HFFc6 (cell line): ENCODE measurements around the gene KDM2A. TPM values are rescaled to one million over a fixed set of nuclear protein-coding genes. Genes with fewer than 3 reads are reported as not detected.
A peak's percentile ranks its signal among the peaks of the same experiment; 100 is the strongest.

Experiments used
- DNase-seq: peaks from one replicate; pipeline ENCODE4 v3.0.0-alpha.2; 2018
- H3K27ac Mint-ChIP-seq: 2 replicates; pipeline ENCODE4 v1.8.0; 2020; ENCODE audit warnings: mild to moderate bottlenecking, mixed read lengths
- H3K27me3 Mint-ChIP-seq: 2 replicates; pipeline ENCODE4 v1.8.0; 2021; ENCODE audit warnings: mild to moderate bottlenecking, moderate library complexity, mixed read lengths; ENCODE audit not compliant: insufficient read depth
- H3K36me3 Mint-ChIP-seq: 2 replicates; pipeline ENCODE4 v1.8.0; 2021; ENCODE audit warnings: low read depth, mixed read lengths
- H3K4me1 Mint-ChIP-seq: 2 replicates; pipeline ENCODE4 v1.8.0; 2020; ENCODE audit warnings: low read depth, mixed read lengths
- H3K4me3 Mint-ChIP-seq: 2 replicates; pipeline ENCODE4 v1.8.0; 2020; ENCODE audit warnings: mild to moderate bottlenecking, moderate library complexity, mixed read lengths
- H3K9me3 Mint-ChIP-seq: 2 replicates; pipeline ENCODE4 v1.8.0; 2020; ENCODE audit warnings: mild to moderate bottlenecking, mixed read lengths
- total RNA-seq, 6 experiments: library from RNA; stranded (reverse); fragmentation: NEBNext Ultra II Directional; extraction: Animal tissue kit (Norgen Biotek cat#: 25700); gene quantifications; 2 replicates in 1 of 6; 3 replicates in 5 of 6; pipeline ENCODE4 v1.2.3, GENCODE V29; 2021
- TF ChIP-seq, protein P1 (sequence below): fragments of 200-600 bp; sonication (generic); IDR thresholded peaks from 2 replicates; pipeline ENCODE4 v1.5.0; 2021; ENCODE audit warnings: antibody characterized with exemption, mild to moderate bottlenecking

Gene KDM2A
- total RNA-seq, 6 experiments from 2014 or later: 46.1 to 55.0 (median 49.7) TPM

DNA sequence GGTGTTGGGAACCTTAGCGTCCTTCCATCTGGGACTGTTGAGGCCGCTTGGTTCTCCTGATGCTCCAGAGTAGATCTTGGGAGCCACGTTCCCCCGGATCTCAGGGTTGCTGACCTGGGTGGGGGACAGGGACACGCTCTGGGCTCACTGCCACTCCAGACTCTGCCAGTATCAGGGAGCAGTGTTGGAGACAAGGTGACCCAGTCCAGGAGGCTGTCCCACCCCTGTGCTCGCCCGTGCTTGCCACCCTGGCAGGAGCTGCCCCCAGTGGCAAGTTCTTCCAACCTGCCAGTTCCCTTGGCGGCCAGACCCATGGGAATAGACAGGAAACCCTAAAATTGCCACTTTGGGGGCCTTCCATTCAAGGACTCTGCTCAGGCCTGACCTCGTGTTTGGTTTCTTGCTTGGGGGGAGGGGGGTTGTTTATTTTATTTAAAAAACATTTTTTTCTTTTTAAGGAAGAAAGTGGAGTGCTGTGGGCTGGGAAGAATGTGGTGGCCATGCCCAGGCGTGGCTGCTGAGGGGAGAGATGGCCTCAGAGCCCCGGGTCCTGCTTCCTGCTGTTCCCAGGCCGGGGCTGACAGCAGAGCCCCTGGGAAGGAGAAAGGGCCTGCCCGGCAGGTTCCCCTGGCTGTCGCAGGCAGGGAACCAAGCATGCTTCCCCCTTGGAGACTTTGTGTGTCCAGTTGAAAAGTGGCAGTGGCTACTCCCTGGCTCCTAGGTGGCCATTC is 154.4 kb downstream of the KDM2A start:
- TF ChIP-seq, protein P1, sequence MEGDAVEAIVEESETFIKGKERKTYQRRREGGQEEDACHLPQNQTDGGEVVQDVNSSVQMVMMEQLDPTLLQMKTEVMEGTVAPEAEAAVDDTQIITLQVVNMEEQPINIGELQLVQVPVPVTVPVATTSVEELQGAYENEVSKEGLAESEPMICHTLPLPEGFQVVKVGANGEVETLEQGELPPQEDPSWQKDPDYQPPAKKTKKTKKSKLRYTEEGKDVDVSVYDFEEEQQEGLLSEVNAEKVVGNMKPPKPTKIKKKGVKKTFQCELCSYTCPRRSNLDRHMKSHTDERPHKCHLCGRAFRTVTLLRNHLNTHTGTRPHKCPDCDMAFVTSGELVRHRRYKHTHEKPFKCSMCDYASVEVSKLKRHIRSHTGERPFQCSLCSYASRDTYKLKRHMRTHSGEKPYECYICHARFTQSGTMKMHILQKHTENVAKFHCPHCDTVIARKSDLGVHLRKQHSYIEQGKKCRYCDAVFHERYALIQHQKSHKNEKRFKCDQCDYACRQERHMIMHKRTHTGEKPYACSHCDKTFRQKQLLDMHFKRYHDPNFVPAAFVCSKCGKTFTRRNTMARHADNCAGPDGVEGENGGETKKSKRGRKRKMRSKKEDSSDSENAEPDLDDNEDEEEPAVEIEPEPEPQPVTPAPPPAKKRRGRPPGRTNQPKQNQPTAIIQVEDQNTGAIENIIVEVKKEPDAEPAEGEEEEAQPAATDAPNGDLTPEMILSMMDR: peak; percentile 8; the same call in 1 of the 2 replicates
- H3K36me3 Mint-ChIP-seq: no peaks in the 10 kb centered on the region; the same call in 1 of the 2 replicates
- H3K4me1 Mint-ChIP-seq: peaks cover 32% of the 10 kb centered on the region
- no peaks in the 10 kb centered on the region for H3K9me3 Mint-ChIP-seq
- H3K27ac Mint-ChIP-seq: no peak overlapping the region
- H3K27me3 Mint-ChIP-seq: no peaks in the 10 kb centered on the region; the same call in 1 of the 2 replicates
- DNase-seq: no peak
- no peak overlapping the region for H3K4me3 Mint-ChIP-seq

DNA sequence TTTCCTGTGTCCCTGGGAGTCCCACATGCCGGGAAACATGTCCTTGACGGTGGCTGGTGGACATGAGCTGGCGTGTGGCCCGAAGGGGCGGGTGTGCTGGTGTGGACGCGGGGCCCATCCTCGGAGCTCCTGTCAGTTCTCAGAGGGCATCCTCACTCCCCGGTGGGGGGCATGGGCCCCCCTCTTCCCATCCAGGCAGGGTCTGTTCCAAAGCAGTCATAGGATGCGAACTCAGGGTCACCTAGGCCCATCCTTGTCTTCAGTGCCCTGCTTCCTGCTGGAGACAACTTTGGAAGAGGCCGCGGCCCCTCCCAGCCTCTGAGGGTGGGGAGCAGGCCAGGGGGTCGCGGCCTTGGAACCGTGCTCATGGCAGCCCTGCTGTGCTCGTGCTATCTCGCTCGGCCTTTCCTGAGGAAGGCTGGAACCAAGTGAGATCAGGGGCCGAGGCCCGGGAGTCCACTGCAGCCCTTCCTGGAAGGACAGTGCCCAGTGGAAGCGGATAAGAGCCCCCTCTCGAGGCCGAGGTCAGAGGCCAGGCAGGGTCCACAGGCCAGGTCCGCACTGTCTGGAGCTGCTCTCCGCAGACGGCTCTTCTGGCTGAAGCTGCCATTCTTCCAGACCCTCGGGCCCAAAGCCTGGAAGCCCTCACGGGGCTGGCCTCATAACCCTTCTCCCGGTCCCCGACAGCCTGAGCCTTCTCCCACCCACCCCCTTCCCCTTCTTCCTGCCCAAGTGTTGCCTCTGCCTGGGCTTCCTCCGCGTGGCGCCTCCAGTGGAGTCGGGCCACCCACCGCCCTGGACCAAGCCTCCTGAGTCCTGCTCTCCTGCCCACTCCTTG is 155.9 kb downstream of the KDM2A start:
- Mint-ChIP-seq H3K4me1 (peaks cover 26% of the 10 kb centered on the region), H3K27ac (no peak overlapping the region)

DNA sequence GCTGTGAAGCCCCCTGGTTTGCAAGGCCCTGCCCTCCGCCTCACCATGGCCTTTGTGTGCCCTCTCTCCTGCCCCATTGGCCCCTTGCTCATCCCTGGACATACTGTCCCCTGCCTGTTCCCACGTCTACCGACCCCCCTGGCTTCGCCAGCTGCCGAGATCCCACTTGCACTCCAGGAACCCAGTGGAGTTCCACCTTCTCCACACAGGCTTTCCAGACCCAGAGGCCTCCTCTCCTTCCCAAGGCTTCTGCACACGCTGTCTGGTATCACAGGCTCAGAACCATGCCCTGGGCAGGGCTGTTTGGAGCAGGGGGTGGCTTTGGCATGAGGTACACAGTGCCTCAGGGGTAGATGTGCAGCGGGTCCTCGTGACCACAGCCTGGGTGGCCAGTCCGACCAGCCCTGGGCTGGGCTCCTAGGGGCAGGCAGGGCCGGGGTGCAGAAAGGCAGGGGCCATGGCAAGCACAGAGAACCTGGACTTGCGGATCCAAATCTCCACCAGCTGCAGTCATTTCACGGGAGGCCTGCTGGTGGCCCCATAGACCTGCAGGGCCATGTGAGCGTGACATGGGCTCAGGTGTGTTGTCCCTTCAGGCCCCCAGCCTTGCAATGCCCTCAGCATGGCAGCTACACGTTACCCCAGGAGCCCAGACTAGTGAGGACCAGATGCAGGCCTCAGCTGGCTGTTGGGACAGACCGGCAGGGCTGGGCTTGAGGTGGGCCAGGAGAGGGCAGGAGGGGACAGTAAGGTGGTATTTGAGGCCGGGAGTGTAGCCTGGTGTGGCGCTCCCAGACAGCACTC is 156.7 kb downstream of the KDM2A start:
- peak overlapping the region; percentile 75 for H3K27ac Mint-ChIP-seq
- H3K9me3 Mint-ChIP-seq: no peaks in the 10 kb centered on the region
- DNase-seq: no peak
- H3K27me3 Mint-ChIP-seq: no peaks in the 10 kb centered on the region; the same call in 1 of the 2 replicates
- H3K4me3 Mint-ChIP-seq: no peak overlapping the region
- H3K4me1 Mint-ChIP-seq: peaks cover 17% of the 10 kb centered on the region
- peaks cover 4% of the 10 kb centered on the region; the same call in 1 of the 2 replicates for H3K36me3 Mint-ChIP-seq
- TF ChIP-seq, protein P1: no peak

More for the DNA sequence above, 155.9 kb downstream of the KDM2A start:
- TF ChIP-seq, protein P1: no peak
- no peak for DNase-seq
- Mint-ChIP-seq H3K4me3 (no peak overlapping the region), H3K27me3 (no peaks in the 10 kb centered on the region; the same call in 1 of the 2 replicates), H3K9me3 (no peaks in the 10 kb centered on the region), H3K36me3 (peaks cover under 1% of the 10 kb centered on the region; the same call in 1 of the 2 replicates)

DNA sequence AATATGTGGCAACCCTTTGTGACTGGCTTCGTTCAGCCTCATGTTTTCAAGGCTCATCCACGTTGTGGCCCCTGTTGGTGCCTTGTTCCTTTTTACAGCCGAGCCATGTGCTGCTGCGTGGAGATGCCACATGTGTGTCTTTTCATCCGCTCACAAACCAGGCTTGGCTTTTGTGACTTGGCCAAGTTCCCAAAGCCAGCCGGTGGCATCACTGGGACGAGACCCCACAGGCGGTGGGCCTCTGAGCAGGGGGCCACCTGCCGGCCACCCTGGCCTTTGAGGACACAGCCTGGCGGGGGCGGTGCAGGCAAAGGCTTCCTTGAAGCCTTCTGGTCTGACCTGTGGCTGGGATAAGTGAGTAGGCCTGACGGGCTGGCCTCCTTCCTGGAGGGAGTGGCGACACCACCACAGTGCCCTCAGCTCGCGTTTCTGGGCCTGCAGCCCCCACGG is 157.7 kb downstream of the KDM2A start:
- peak; percentile 53 for DNase-seq
- Mint-ChIP-seq H3K27me3 (no peaks in the 10 kb centered on the region; the same call in 1 of the 2 replicates), H3K4me1 (peaks cover 17% of the 10 kb centered on the region), H3K27ac (peak overlapping the region; percentile 75), H3K4me3 (peak overlapping the region; percentile 75), H3K36me3 (peaks cover 4% of the 10 kb centered on the region; the same call in 1 of the 2 replicates), H3K9me3 (no peaks in the 10 kb centered on the region)
- TF ChIP-seq, protein P1: peak; percentile 73
